Left ventricle myocardium inferior (tissue), 1 donor: Measurements from ENCODE around the gene SUDS3. TPM values are rescaled to one million over a fixed set of nuclear protein-coding genes. Genes with fewer than 3 reads are reported as not detected.
A peak's percentile ranks its signal among the peaks of the same experiment; 100 is the strongest.

ENCODE experiments used
- DNase-seq: peaks from one replicate; pipeline ENCODE4 v3.0.0-alpha.2; 2020
- H3K27ac ChIP-seq: fragments of 200-600 bp; replicated peaks from 2 replicates; pipeline ENCODE4 v1.8.0; 2021
- H3K27me3 ChIP-seq: fragments of 200-600 bp; 2 replicates; pipeline ENCODE4 v1.8.0; 2021; ENCODE audit warnings: low read depth
- H3K36me3 ChIP-seq: fragments of 200-600 bp; 2 replicates; pipeline ENCODE4 v1.8.0; 2021
- H3K4me1 ChIP-seq: fragments of 200-600 bp; 2 replicates; pipeline ENCODE4 v1.8.0; 2021
- H3K4me3 ChIP-seq: fragments of 200-600 bp; 2 replicates; pipeline ENCODE4 v1.8.0; 2021; ENCODE audit warnings: mild to moderate bottlenecking, moderate library complexity
- H3K9me3 ChIP-seq: fragments of 200-600 bp; replicated peaks from 2 replicates; pipeline ENCODE4 v1.8.0; 2021
- CTCF ChIP-seq: fragments of 200-600 bp; IDR thresholded peaks from 2 replicates; pipeline ENCODE4 v1.8.0; 2021; ENCODE audit warnings: antibody characterized with exemption, mild to moderate bottlenecking, borderline replicate concordance
- intact Hi-C: fragments of 100-400 bp; cut with micrococcal nuclease; formaldehyde crosslinking; loops from one replicate; pipeline ENCODE4 v1.11.0; 2022
- total RNA-seq: library from RNA; stranded (reverse); fragmentation: NEBNext Ultra II Directional; extraction: Animal tissue kit (Norgen Biotek cat#: 25700); gene quantifications from one replicate; pipeline ENCODE4 v1.2.1, GENCODE V29; 2021
- donor health status: DM: no; HTN: yes; CAD: no; lungs with severe emphysema.

The SUDS3 gene
- total RNA-seq, 1 donor from 2014 or later: 20.4 TPM

GRCh38 chr12:118375348-118375747, 1.0 kb upstream of the SUDS3 start:
- Histone ChIP-seq H3K4me1 (peaks cover 75% of the 10 kb centered on the region), H3K27me3 (no peaks in the 10 kb centered on the region), H3K27ac (peak overlapping the region; percentile 95), H3K9me3 (no peaks in the 10 kb centered on the region), H3K4me3 (peak overlapping the region; percentile 99), H3K36me3 (peaks cover 7% of the 10 kb centered on the region)
- no peak for TF ChIP-seq CTCF
- DNase-seq: no peak
- intact Hi-C loops: no loop called here

GRCh38 chr12:118377021-118377883, 897 bp downstream of the SUDS3 start:
- Histone ChIP-seq H3K4me3 (peak overlapping the region; percentile 99), H3K36me3 (peaks cover 26% of the 10 kb centered on the region), H3K9me3 (no peaks in the 10 kb centered on the region), H3K27me3 (no peaks in the 10 kb centered on the region), H3K4me1 (peaks cover 56% of the 10 kb centered on the region), H3K27ac (peak overlapping the region; percentile 95)
- no peak for TF ChIP-seq CTCF
- intact Hi-C loops: no loop called here
- DNase-seq: no peak

GRCh38 chr12:118377884-118378470, 1.6 kb downstream of the SUDS3 start:
- H3K27me3 ChIP-seq: no peaks in the 10 kb centered on the region
- H3K36me3 ChIP-seq: peaks cover 28% of the 10 kb centered on the region
- DNase-seq: peak; percentile 59
- no peaks in the 10 kb centered on the region for H3K9me3 ChIP-seq
- H3K4me3 ChIP-seq: peak overlapping the region; percentile 99
- peaks cover 52% of the 10 kb centered on the region for H3K4me1 ChIP-seq
- TF ChIP-seq CTCF: peak; percentile 99
- intact Hi-C loops: no loop called here
- H3K27ac ChIP-seq: peak overlapping the region; percentile 95

GRCh38 chr12:118391424-118391823, 15.1 kb downstream of the SUDS3 start:
- intact Hi-C loops: no loop called here
- TF ChIP-seq CTCF: no peak
- H3K36me3 ChIP-seq: peaks cover 98% of the 10 kb centered on the region
- no peaks in the 10 kb centered on the region for H3K27me3 ChIP-seq
- peaks cover 12% of the 10 kb centered on the region for H3K4me1 ChIP-seq
- H3K27ac ChIP-seq: no peak overlapping the region
- no peak for DNase-seq
- no peaks in the 10 kb centered on the region for H3K9me3 ChIP-seq
- no peak overlapping the region for H3K4me3 ChIP-seq

DNA sequence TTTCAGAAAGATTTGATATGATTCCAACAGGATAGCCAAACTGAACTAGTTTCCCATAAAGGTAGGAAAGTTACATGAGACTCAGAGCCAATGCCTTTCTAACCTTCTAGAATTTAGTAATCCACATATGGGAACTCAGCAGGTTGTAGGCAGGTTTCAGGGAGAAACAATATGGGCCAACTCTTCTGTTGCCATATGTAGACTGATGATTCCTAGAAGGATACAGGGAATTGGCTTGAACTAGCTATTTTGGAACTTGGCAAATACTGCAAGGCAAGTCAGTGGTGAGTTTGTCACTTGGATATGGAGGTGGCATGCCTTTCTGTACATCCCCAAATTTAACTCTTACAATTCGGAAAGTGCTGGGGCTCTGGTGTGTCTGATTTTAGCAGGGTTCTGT, 15.5 kb downstream of the SUDS3 start:
- Histone ChIP-seq H3K4me3 (no peak overlapping the region), H3K4me1 (peaks cover 12% of the 10 kb centered on the region), H3K27me3 (no peaks in the 10 kb centered on the region), H3K27ac (no peak overlapping the region), H3K9me3 (no peaks in the 10 kb centered on the region), H3K36me3 (peaks cover 97% of the 10 kb centered on the region)
- no peak for DNase-seq
- TF ChIP-seq CTCF: no peak
- intact Hi-C loops: no loop called here
